ENCODE data around the gene B9D2.
"Not testable (repeated sequence)": the region's sequence is repeated elsewhere in the genome, so short reads cannot be mapped to it uniquely, and the experiment has no call there.

B9D2 gene

GRCh38 chr19:41363753-41364523 is at the start of gene B9D2:
Gene B9D2 (minus strand): TSS chr19:41364149. CDS start chr19:41363519, 630 bp downstream.
- DNase-seq (ENCODE audit: extremely low read depth in 1 of 2, low read depth in 1 of 2): peak; percentile 86 to 97

- DNase-seq (ENCODE audit: extremely low read depth in 1 of 2, low read depth in 1 of 2): no peak
These were observed 49.0 kb upstream of the B9D2 start for GRCh38 chr19:41412953-41413352.

GRCh38 chr19:41411968-41412265 is 48.0 kb upstream of the B9D2 start:
- DNase-seq (ENCODE audit: extremely low read depth in 1 of 2, low read depth in 1 of 2): no peak

GRCh38 chr19:41411100-41411967 is 47.4 kb upstream of the B9D2 start:
- no peak for DNase-seq (ENCODE audit: extremely low read depth in 1 of 2, low read depth in 1 of 2)

GRCh38 chr19:41410336-41411054 is 46.5 kb upstream of the B9D2 start:
- no peak for DNase-seq (ENCODE audit: extremely low read depth in 1 of 2, low read depth in 1 of 2)

- DNase-seq (ENCODE audit: extremely low read depth in 1 of 2, low read depth in 1 of 2): no peak
These were observed 45.3 kb upstream of the B9D2 start for GRCh38 chr19:41409288-41409687.

- not testable (repeated sequence) for DNase-seq (ENCODE audit: extremely low read depth in 1 of 2, low read depth in 1 of 2)
These were observed 44.9 kb upstream of the B9D2 start for GRCh38 chr19:41408846-41409245.

GRCh38 chr19:41408256-41408655 is 44.3 kb upstream of the B9D2 start:
- no peak for DNase-seq (ENCODE audit: extremely low read depth in 1 of 2, low read depth in 1 of 2)

- DNase-seq (ENCODE audit: extremely low read depth in 1 of 2, low read depth in 1 of 2): no peak
These were observed 43.3 kb upstream of the B9D2 start for GRCh38 chr19:41407271-41407670.

GRCh38 chr19:41405776-41406175 is 41.8 kb upstream of the B9D2 start:
- DNase-seq (ENCODE audit: extremely low read depth in 1 of 2, low read depth in 1 of 2): no peak

GRCh38 chr19:41403181-41403970 is 39.4 kb upstream of the B9D2 start:
- DNase-seq (ENCODE audit: extremely low read depth in 1 of 2, low read depth in 1 of 2): no peak

- no peak for DNase-seq (ENCODE audit: extremely low read depth in 1 of 2, low read depth in 1 of 2)
These were observed 38.1 kb upstream of the B9D2 start for GRCh38 chr19:41402010-41402409.

- DNase-seq (ENCODE audit: extremely low read depth in 1 of 2, low read depth in 1 of 2): no peak
These were observed 37.5 kb upstream of the B9D2 start for GRCh38 chr19:41401483-41401882.

- no peak for DNase-seq (ENCODE audit: extremely low read depth in 1 of 2, low read depth in 1 of 2)
These were observed 35.6 kb upstream of the B9D2 start for GRCh38 chr19:41399525-41399924.

- no peak for DNase-seq (ENCODE audit: extremely low read depth in 1 of 2, low read depth in 1 of 2)
These were observed 35.1 kb upstream of the B9D2 start for GRCh38 chr19:41399091-41399490.

- no peak for DNase-seq (ENCODE audit: extremely low read depth in 1 of 2, low read depth in 1 of 2)
These were observed 34.6 kb upstream of the B9D2 start for GRCh38 chr19:41398598-41398997.

- DNase-seq (ENCODE audit: extremely low read depth in 1 of 2, low read depth in 1 of 2): no peak
These were observed 34.1 kb upstream of the B9D2 start for GRCh38 chr19:41398050-41398418.

GRCh38 chr19:41397086-41398049 is 33.4 kb upstream of the B9D2 start, which contains the start of the genes BCKDHA and EXOSC5:
Gene BCKDHA (plus strand): TSS chr19:41397818. CDS start chr19:41397828, 10 bp downstream.
Gene EXOSC5 (minus strand): TSS chr19:41397359. CDS start chr19:41397328, 31 bp downstream.
- DNase-seq (ENCODE audit: extremely low read depth in 1 of 2, low read depth in 1 of 2): peak; percentile 98 to 99

GRCh38 chr19:41395355-41395754 is 31.4 kb upstream of the B9D2 start:
- DNase-seq (ENCODE audit: extremely low read depth in 1 of 2, low read depth in 1 of 2): no peak

Data from stimulated activated CD8-positive, alpha-beta memory T cell treated with anti-CD3 and anti-CD28 coated beads, Interleukin-7, amount 100 ng/mL, for 48 hours (primary cell).